IMR-90 (cell line): ENCODE data around the gene L3MBTL4. TPM values are rescaled to one million over a fixed set of nuclear protein-coding genes. Genes with fewer than 3 reads are reported as not detected.

Experiments
- ATAC-seq: fragments of 200-7000 bp; cut with Tn5 transposase; 2 replicates; pipeline ENCODE4 v1.9.1; 2020; ENCODE audit warnings: low read depth, mild to moderate bottlenecking, moderate library complexity
- BruUV-seq: library from RNA; stranded (reverse); fragments of 400-500 nt; replicated peaks from 2 replicates; lab custom pipeline; 2021; lab: Mats Ljungman, UMichigan
- CTCF ChIA-PET: fragments of 300-600 bp; formaldehyde crosslinking; extraction: SDS; loops from one replicate; lab custom pipeline; 2021; ENCODE audit warnings: antibody characterized with exemption; lab: Yijun Ruan, JAX
- POLR2A ChIA-PET: fragments of 300-600 bp; sonication (Branson Sonifier 250); formaldehyde crosslinking; loops from one replicate; lab custom pipeline; 2022; ENCODE audit warnings: antibody characterized with exemption; ENCODE audit not compliant: unreplicated experiment; lab: Charles Lee
- DNase-seq: peaks from one replicate; pipeline ENCODE4 v3.0.0; 2013
- H2AFZ ChIP-seq: replicated peaks from 2 replicates; pipeline ENCODE3; 2013; ENCODE audit warnings: low read length, mild to moderate bottlenecking; ENCODE audit not compliant: poor library complexity
- H2AK5ac ChIP-seq: 2 replicates; pipeline ENCODE4 v1.6.1; 2013; ENCODE audit warnings: low read depth, low read length, inconsistent platforms
- H2AK9ac ChIP-seq: replicated peaks from 2 replicates; pipeline ENCODE3; 2013; ENCODE audit warnings: mild to moderate bottlenecking, low read depth, low read length, moderate library complexity; ENCODE audit not compliant: poor library complexity
- H2BK120ac ChIP-seq: 2 replicates; pipeline ENCODE4 v1.6.1; 2013; ENCODE audit warnings: low read depth, low read length, inconsistent platforms
- H2BK15ac ChIP-seq: 3 replicates; pipeline ENCODE4 v1.6.1; 2013; ENCODE audit warnings: low read depth, low read length, inconsistent platforms
- H2BK20ac ChIP-seq: 2 replicates; pipeline ENCODE4 v1.6.1; 2013; ENCODE audit warnings: low read depth, mild to moderate bottlenecking, inconsistent platforms, low read length, moderate library complexity
- H2BK5ac ChIP-seq: 2 replicates; pipeline ENCODE4 v1.6.1; 2013; ENCODE audit warnings: mild to moderate bottlenecking, low read depth, low read length, inconsistent platforms; ENCODE audit not compliant: poor library complexity, severe bottlenecking
- H3K14ac ChIP-seq: replicated peaks from 2 replicates; pipeline ENCODE4 v1.6.1; 2013; ENCODE audit warnings: low read depth, low read length, inconsistent platforms
- H3K18ac ChIP-seq: 2 replicates; pipeline ENCODE4 v1.6.1; 2013; ENCODE audit warnings: low read depth, low read length, control low read depth
- H3K23ac ChIP-seq: 2 replicates; pipeline ENCODE4 v1.6.1; 2013; ENCODE audit warnings: low read depth, low read length, inconsistent platforms
- H3K27ac ChIP-seq: 2 replicates; pipeline ENCODE4 v1.5.1; 2013; ENCODE audit warnings: mild to moderate bottlenecking, control low read depth, low read length; ENCODE audit not compliant: insufficient read depth
- H3K27me3 ChIP-seq: 2 replicates; pipeline ENCODE4 v1.6.1; 2013; ENCODE audit warnings: low read length; ENCODE audit not compliant: control insufficient read depth, insufficient read depth
- H3K36me3 ChIP-seq: 2 replicates; pipeline ENCODE4 v1.6.1; 2013; ENCODE audit warnings: low read length, mixed read lengths; ENCODE audit not compliant: control insufficient read depth, insufficient read depth
- H3K4ac ChIP-seq: 2 replicates; pipeline ENCODE4 v1.6.1; 2013; ENCODE audit warnings: low read depth, low read length, inconsistent platforms
- H3K4me1 ChIP-seq: 2 replicates; pipeline ENCODE4 v1.6.1; 2013; ENCODE audit warnings: low read length, mixed read lengths; ENCODE audit not compliant: control insufficient read depth, insufficient read depth
- H3K4me2 ChIP-seq: 2 replicates; pipeline ENCODE4 v1.6.1; 2013; ENCODE audit warnings: low read depth, mild to moderate bottlenecking, control low read depth, low read length, moderate library complexity
- H3K4me3 ChIP-seq: 2 replicates; pipeline ENCODE4 v1.5.1; 2013; ENCODE audit warnings: low read depth, mild to moderate bottlenecking, control low read depth, low read length, moderate library complexity; ENCODE audit not compliant: insufficient read depth
- H3K56ac ChIP-seq: 2 replicates; pipeline ENCODE4 v1.6.1; 2013; ENCODE audit warnings: low read length, inconsistent platforms; ENCODE audit not compliant: insufficient read depth; ENCODE audit errors: extremely low read depth
- H3K79me1 ChIP-seq, 2 experiments: 2 replicates each; pipeline ENCODE4 v1.6.1; 2013; ENCODE audit warnings: low read length in 2 of 2, inconsistent platforms in 1 of 2, low read depth in 1 of 2
- H3K9ac ChIP-seq: 2 replicates; pipeline ENCODE4 v1.6.1; 2013; ENCODE audit warnings: low read depth, low read length, control low read depth
- H3K9me1 ChIP-seq: 2 replicates; pipeline ENCODE4 v1.6.1; 2013; ENCODE audit warnings: low read length, inconsistent platforms; ENCODE audit not compliant: insufficient read depth
- H3K9me3 ChIP-seq: 2 replicates; pipeline ENCODE4 v1.6.1; 2013; ENCODE audit warnings: low read length; ENCODE audit not compliant: control insufficient read depth, insufficient read depth
- H4K20me1 ChIP-seq: 2 replicates; pipeline ENCODE4 v1.6.1; 2013; ENCODE audit warnings: low read length, inconsistent platforms; ENCODE audit not compliant: insufficient read depth
- H4K5ac ChIP-seq: 2 replicates; pipeline ENCODE4 v1.6.1; 2013; ENCODE audit warnings: mild to moderate bottlenecking, low read depth, low read length, control low read depth
- H4K8ac ChIP-seq, 2 experiments: 2 replicates each; pipeline ENCODE4 v1.6.1; 2013; ENCODE audit warnings: low read depth in 2 of 2, low read length in 2 of 2, control low read depth in 1 of 2, inconsistent platforms in 1 of 2
- H4K91ac ChIP-seq: 2 replicates; pipeline ENCODE4 v1.6.1; 2013; ENCODE audit warnings: low read depth, low read length, inconsistent platforms; ENCODE audit not compliant: insufficient read depth
- BHLHE40 ChIP-seq: fragments of 150-350 bp; IDR thresholded peaks from 2 replicates; pipeline ENCODE4 v1.6.1; 2016; ENCODE audit warnings: mild to moderate bottlenecking, low read depth, low read length
- CEBPB ChIP-seq: IDR thresholded peaks from 2 replicates; pipeline ENCODE4 v1.6.1; 2012; ENCODE audit warnings: low read depth, low read length, improper control_type of control experiment
- CHD1 ChIP-seq: IDR thresholded peaks from 2 replicates; pipeline ENCODE4 v1.6.1; 2012; ENCODE audit warnings: low read depth, low read length, improper control_type of control experiment
- FOS ChIP-seq: fragments of 150-350 bp; IDR thresholded peaks from 2 replicates; pipeline ENCODE4 v1.6.1; 2016; ENCODE audit warnings: low read depth, low read length
- MAFK ChIP-seq: IDR thresholded peaks from 2 replicates; pipeline ENCODE4 v1.6.1; 2012; ENCODE audit warnings: low read depth, low read length, improper control_type of control experiment
- MAZ ChIP-seq: IDR thresholded peaks from 2 replicates; pipeline ENCODE4 v1.6.1; 2012; ENCODE audit warnings: low read depth, mild to moderate bottlenecking, low read length, improper control_type of control experiment, moderate library complexity, borderline replicate concordance
- MXI1 ChIP-seq: IDR thresholded peaks from 2 replicates; pipeline ENCODE4 v1.6.1; 2012; ENCODE audit warnings: low read depth, mild to moderate bottlenecking, low read length, moderate library complexity, borderline replicate concordance
- NFE2L2 ChIP-seq: fragments of 150-350 bp; IDR thresholded peaks from 2 replicates; pipeline ENCODE4 v1.6.1; 2016; ENCODE audit warnings: low read depth, mild to moderate bottlenecking, low read length
- POLR2A ChIP-seq: IDR thresholded peaks from 2 replicates; pipeline ENCODE4 v1.6.1; 2012; ENCODE audit warnings: mild to moderate bottlenecking, low read depth, low read length
- RAD21 ChIP-seq: IDR thresholded peaks from 2 replicates; pipeline ENCODE4 v1.6.1; 2012; ENCODE audit warnings: low read length, improper control_type of control experiment
- RCOR1 ChIP-seq: IDR thresholded peaks from 2 replicates; pipeline ENCODE4 v1.6.1; 2012; ENCODE audit warnings: mild to moderate bottlenecking, low read length, improper control_type of control experiment; ENCODE audit not compliant: insufficient replicate concordance
- RFX5 ChIP-seq: IDR thresholded peaks from 2 replicates; pipeline ENCODE4 v1.8.0; 2012; ENCODE audit warnings: low read depth, mild to moderate bottlenecking, low read length, moderate library complexity
- SMC3 ChIP-seq: fragments of 150-350 bp; IDR thresholded peaks from 2 replicates; pipeline ENCODE4 v1.6.1; 2016; ENCODE audit warnings: low read depth, mild to moderate bottlenecking, antibody characterized with exemption, low read length, moderate library complexity
- USF2 ChIP-seq: fragments of 150-350 bp; IDR thresholded peaks from 2 replicates; pipeline ENCODE4 v1.6.1; 2017; ENCODE audit warnings: mild to moderate bottlenecking, antibody characterized with exemption, low read length, low read depth
- WGBS, 2 experiments: methylation state at CpG; one replicate each; pipeline versions ENCODE4 v1.1.5 to v1.1.7; 2013; ENCODE audit warnings: missing lambda C conversion rate in 2 of 2; ENCODE audit not compliant: insufficient read length in 1 of 2; ENCODE audit errors: extremely low coverage in 2 of 2; 5-methylcytosine and 5-hydroxymethylcytosine counted together
- dilution Hi-C: fragments of 300-500 bp; cut with HindIII; formaldehyde crosslinking; loops from one replicate; pipeline ENCODE4 v1.14.3; 2018; ENCODE audit warnings: low sequenced_read_pairs; ENCODE audit not compliant: unreplicated experiment
- in situ Hi-C: fragments of 300-500 bp; cut with MboI; formaldehyde crosslinking; loops from 3 replicates; pipeline ENCODE4 v1.14.3; 2019; ENCODE audit warnings: low sequenced_read_pairs, inconsistent platforms, mixed read lengths
- intact Hi-C: fragments of 100-400 bp; cut with micrococcal nuclease; formaldehyde crosslinking; loops from 2 replicates; pipeline ENCODE4 v1.10.0; 2022
- polyA plus RNA-seq, 3 experiments: library from polyadenylated mRNA; depleted of rRNA; stranded (reverse); fragments of >200 nt; gene quantifications; 2 replicates each; pipeline ENCODE4 v1.2.3, GENCODE V29; 2012; ENCODE audit warnings: low replicate concordance in 1 of 3
- total RNA-seq: library from RNA; depleted of rRNA; stranded (reverse); fragments of >200 nt; gene quantifications from 2 replicates; pipeline ENCODE4 v1.2.3, GENCODE V29; 2012
- TF ChIP-seq, protein P1 (sequence below): conservative IDR thresholded peaks from 2 replicates; pipeline ENCODE4 v1.5.1; 2012; ENCODE audit warnings: mild to moderate bottlenecking, low read depth, low read length, improper control_type of control experiment
- TF ChIP-seq, protein P2 (sequence below): fragments of 150-350 bp; IDR thresholded peaks from 2 replicates; pipeline ENCODE4 v1.6.1; 2016; ENCODE audit warnings: low read depth, mild to moderate bottlenecking, low read length, moderate library complexity, borderline replicate concordance

The L3MBTL4 gene
- total and polyA plus RNA-seq, 2 of the 4 experiments (the other 2 are of a cell fraction): under 0.01 to 0.02 TPM

GRCh38 chr18:6256521-6256920, 158.2 kb downstream of the L3MBTL4 start:
- WGBS, 2 experiments: 64% methylated on average over 9 of the region's 10 CpGs; no CpG with 5 or more reads in 1 of the 2 experiments
- no peaks in the 10 kb centered on the region for H3K27me3 ChIP-seq
- H3K4me1 ChIP-seq: no peaks in the 10 kb centered on the region
- H2AK9ac ChIP-seq: no peak overlapping the region
- no peak overlapping the region for H3K9ac ChIP-seq
- no peak overlapping the region for H2BK5ac ChIP-seq
- no peak overlapping the region for H3K56ac ChIP-seq
- no TSS peak for BruUV-seq
- dilution Hi-C loops (no loop called here), in situ Hi-C loops (no loop called here), intact Hi-C loops (no loop called here)
- H3K18ac ChIP-seq: no peak overlapping the region
- H2AK5ac ChIP-seq: no peak overlapping the region
- no peak overlapping the region for H2AFZ ChIP-seq
- H4K20me1 ChIP-seq: no peaks in the 10 kb centered on the region
- H2BK20ac ChIP-seq: no peak overlapping the region
- no peak overlapping the region for H3K27ac ChIP-seq
- H3K9me3 ChIP-seq: no peaks in the 10 kb centered on the region
- no peaks in the 10 kb centered on the region for H3K9me1 ChIP-seq
- no peak overlapping the region for H4K5ac ChIP-seq
- no peak overlapping the region for H2BK120ac ChIP-seq
- ChIA-PET CTCF (no interaction called here), POLR2A (no interaction called here)
- no peaks in the 10 kb centered on the region for H3K36me3 ChIP-seq
- H3K4ac ChIP-seq: no peak overlapping the region
- TF ChIP-seq USF2 (no peak), MAFK (no peak), MAZ (no peak), CHD1 (no peak), POLR2A (no peak), FOS (no peak), SMC3 (no peak), BHLHE40 (no peak), CEBPB (no peak), RCOR1 (no peak), RFX5 (no peak), NFE2L2 (no peak), RAD21 (no peak), MXI1 (no peak)
- TF ChIP-seq, protein P1, sequence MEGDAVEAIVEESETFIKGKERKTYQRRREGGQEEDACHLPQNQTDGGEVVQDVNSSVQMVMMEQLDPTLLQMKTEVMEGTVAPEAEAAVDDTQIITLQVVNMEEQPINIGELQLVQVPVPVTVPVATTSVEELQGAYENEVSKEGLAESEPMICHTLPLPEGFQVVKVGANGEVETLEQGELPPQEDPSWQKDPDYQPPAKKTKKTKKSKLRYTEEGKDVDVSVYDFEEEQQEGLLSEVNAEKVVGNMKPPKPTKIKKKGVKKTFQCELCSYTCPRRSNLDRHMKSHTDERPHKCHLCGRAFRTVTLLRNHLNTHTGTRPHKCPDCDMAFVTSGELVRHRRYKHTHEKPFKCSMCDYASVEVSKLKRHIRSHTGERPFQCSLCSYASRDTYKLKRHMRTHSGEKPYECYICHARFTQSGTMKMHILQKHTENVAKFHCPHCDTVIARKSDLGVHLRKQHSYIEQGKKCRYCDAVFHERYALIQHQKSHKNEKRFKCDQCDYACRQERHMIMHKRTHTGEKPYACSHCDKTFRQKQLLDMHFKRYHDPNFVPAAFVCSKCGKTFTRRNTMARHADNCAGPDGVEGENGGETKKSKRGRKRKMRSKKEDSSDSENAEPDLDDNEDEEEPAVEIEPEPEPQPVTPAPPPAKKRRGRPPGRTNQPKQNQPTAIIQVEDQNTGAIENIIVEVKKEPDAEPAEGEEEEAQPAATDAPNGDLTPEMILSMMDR: no peak
- TF ChIP-seq, protein P2, sequence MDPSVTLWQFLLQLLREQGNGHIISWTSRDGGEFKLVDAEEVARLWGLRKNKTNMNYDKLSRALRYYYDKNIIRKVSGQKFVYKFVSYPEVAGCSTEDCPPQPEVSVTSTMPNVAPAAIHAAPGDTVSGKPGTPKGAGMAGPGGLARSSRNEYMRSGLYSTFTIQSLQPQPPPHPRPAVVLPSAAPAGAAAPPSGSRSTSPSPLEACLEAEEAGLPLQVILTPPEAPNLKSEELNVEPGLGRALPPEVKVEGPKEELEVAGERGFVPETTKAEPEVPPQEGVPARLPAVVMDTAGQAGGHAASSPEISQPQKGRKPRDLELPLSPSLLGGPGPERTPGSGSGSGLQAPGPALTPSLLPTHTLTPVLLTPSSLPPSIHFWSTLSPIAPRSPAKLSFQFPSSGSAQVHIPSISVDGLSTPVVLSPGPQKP: no peak
- ATAC-seq: no peak
- DNase-seq: no peak
- H3K79me1 ChIP-seq: no peaks in the 10 kb centered on the region
- H3K4me2 ChIP-seq: no peak overlapping the region
- no peak overlapping the region for H3K23ac ChIP-seq
- no peak overlapping the region for H3K14ac ChIP-seq
- H4K91ac ChIP-seq: no peak overlapping the region
- no peak overlapping the region for H2BK15ac ChIP-seq
- H4K8ac ChIP-seq: no peak overlapping the region
- no peak overlapping the region for H3K4me3 ChIP-seq
